Activated CD8-positive, alpha-beta memory T cell treated with anti-CD3 and anti-CD28 coated beads for 4 hours (primary cell): ENCODE measurements around the gene ARL4D.
"Not testable (repeated sequence)": the region's sequence is repeated elsewhere in the genome, so short reads cannot be mapped to it uniquely, and the experiment has no call there.

Experiments used
- DNase-seq, 2 donors: peaks; one replicate each; pipeline ENCODE4 v3.0.0-alpha.2; 2020; ENCODE audit warnings: low read depth in 2 of 2

The ARL4D gene

GRCh38 chr17:43395165-43395564, 3.6 kb upstream of the ARL4D start:
- DNase-seq: no peak

- no peak for DNase-seq
Measured at GRCh38 chr17:43396491-43397060, 2.2 kb upstream of the ARL4D start.

DNA sequence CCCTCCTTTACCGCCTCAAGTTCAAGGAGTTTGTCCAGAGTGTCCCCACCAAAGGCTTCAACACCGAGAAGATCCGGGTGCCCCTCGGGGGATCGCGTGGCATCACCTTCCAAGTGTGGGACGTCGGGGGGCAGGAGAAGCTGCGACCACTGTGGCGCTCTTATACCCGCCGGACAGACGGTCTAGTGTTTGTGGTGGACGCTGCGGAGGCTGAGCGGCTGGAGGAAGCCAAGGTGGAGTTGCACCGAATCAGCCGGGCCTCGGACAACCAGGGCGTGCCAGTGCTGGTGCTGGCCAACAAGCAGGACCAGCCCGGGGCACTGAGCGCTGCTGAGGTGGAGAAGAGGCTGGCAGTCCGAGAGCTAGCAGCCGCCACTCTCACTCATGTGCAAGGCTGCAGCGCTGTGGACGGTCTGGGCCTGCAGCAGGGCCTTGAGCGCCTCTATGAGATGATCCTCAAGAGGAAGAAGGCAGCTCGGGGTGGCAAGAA, 1.1 kb downstream of the ARL4D start:
- DNase-seq: no peak

DNA sequence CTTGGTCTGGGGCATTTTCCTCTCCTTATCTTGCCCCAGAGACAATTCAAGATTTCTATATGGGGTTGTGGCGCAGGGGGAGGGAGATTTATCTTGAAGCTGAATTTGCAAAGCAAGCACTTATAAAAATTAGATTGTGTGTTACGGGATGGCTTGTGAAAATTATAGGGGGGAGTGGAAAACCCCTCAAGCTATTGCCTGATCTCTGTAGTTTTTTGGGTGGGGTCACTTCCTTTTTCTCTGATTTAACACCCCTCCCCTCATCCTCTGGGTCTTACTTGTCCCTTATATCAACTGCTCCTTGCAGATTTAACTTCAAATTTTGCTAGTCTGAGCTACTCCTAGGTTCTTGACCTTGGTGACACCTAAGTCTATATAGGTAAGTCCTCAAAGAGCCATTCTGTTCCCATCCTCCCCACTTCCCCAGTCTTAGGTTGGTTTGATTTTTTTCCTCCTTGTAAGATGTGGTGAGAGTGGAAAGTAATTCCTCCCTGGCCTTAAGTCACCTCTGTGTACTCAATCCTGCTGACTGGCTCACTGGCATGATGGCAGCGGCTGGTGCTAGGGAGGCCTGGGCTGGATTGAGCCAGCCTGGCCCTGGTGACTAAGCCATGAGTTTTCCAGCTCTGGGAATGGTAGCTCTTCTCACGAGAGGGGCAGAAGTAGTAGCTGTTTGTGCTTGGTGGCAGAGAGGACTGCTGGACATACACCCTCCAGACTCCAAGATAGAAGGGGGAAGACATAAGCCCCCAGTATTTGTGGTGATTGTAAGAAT, 2.3 kb downstream of the ARL4D start:
- DNase-seq: no peak

DNA sequence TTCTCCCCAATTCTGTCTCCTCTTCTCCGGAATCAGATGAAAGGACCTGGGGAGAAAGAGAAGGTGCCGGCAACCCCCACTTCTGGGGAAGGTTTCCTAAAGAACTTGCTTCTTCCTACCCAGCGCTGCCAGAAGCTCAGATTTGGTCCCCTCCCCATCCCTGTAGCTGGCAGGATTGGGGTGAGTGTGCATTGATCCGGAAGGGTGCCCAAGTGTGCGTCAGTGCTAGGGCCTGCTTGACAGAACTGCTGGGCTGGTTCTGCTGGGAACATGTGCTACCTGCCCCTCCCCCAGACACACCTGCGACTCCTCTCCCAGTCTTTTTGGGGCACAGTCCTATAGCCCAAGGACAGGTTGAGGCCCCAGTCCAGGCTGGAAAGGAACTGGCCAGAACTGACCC, 3.3 kb downstream of the ARL4D start:
- DNase-seq: no peak

DNA sequence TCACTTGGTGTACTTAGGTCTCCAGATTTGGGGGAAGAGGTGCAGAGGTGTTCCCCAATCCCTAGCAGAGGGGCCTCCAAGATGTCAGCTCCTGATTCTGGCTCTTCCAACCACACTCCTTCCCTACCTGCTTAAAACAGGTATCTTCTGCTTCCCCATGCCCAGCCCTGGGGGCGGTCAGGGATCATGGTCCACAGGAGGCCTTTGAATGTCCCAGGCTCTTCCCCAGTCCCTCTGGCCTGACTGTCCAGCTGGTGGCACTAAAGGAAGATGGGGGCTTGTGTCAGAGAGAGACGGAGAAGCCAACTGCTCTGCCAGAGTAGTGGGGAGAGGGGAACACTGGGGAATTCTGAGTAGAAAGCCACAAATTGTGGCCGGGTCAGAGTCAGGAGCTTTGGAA, 3.8 kb downstream of the ARL4D start:
- DNase-seq: no peak

DNA sequence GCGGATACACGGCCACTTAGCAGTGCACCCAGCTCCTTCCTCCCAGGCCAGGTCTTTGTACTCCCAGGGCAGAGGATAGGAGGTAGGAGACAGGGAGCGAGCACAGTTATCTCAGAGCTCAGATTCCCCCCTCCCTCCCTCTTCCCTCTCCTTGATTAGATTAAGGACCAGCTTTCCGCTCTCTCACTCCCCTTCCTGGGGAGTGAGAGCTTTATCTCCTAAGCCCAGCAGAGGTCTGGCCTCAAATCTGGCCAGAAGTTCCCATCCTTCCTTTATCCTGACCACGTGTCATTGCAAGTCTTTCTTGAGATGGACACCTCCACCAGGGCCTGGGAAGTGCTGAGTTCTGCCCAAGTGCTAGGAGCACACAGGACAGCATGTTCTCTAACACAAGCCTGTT, 5.1 kb downstream of the ARL4D start:
- no peak for DNase-seq

DNA sequence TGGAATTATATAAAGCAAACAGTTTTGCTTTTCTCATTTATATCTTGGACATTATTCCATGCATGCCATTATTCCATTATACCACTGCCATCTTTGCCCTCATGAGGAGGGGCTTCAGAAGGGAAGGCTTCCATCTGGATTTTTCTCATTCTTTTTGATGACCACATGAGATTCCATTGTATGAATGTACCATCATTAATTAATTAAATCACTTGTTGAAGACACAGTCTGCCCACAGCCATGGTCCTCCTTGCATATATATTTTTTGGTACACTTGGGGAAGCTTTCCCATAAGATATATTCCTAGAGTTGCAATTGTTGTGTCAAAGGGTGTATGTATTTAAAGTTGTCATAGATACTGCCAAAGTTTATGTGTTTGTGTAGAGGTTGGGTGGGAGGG, 7.1 kb downstream of the ARL4D start:
- no peak for DNase-seq

- DNase-seq: no peak
Measured at GRCh38 chr17:43406676-43407645, 8.2 kb downstream of the ARL4D start.

GRCh38 chr17:43409131-43409530, 10.3 kb downstream of the ARL4D start:
- no peak for DNase-seq

DNA sequence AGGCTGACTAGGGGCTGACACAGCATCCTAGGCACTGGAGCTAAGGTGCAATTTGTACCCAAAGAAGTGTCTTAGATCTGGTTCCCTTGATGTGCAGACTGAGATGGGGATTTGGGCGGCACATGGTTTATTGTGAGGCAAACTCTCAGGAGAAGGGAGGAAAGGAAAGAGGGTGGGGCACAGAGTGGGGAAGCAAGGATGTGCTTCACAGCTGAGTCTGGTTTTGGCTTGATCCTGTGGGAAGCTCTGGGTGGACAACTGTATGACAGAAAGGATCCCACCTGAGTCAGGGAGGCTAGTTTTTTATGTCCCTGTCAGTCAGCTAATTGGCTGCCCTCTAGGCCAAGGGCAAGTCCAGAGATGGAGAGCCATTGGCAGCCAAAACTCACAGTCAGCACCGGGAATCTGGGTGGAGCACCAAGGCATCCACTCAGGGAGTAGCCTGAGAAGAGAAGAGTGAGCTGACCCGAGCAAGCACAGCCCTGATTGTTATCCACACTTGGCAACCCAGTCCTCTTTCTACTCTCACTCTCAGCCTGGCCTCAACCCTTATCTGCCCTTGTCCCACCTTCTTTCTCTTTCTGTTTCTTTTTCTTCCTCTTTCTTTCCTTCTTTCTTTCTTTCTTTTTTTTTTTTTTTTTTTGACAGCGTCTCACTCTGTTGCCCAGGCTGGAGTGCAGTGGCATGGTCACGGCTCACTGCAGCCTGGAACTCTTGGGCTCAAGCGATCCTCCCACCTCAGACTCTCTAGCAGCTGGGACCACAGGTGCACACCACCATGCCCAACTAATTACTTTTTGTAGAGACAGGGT, 12.0 kb downstream of the ARL4D start:
- DNase-seq: no peak

GRCh38 chr17:43411369-43411677, 12.5 kb downstream of the ARL4D start:
- no peak for DNase-seq

DNA sequence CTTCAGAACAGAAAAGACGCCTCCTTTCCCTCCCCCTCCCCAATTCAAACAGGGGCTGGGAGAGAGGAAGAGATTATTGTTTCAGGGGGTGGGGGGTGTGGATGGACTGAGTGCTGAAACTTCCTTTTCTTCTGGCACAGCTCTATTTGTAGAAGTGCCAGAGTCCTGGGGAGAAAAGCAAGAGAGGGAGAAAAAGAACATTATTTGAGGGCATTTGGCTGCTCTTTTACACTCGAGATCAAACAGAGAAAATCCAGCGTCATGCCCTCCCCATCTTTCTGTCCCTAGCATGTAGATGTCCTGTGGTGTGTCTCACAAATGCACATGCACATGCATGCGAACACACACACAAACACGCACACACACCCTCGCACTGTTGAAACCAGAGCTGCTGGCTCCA, 13.0 kb downstream of the ARL4D start:
- no peak for DNase-seq

- no peak for DNase-seq
Measured at GRCh38 chr17:43412166-43412565, 13.4 kb downstream of the ARL4D start.

- DNase-seq: no peak
Measured at GRCh38 chr17:43416998-43417890, 18.5 kb downstream of the ARL4D start.

DNA sequence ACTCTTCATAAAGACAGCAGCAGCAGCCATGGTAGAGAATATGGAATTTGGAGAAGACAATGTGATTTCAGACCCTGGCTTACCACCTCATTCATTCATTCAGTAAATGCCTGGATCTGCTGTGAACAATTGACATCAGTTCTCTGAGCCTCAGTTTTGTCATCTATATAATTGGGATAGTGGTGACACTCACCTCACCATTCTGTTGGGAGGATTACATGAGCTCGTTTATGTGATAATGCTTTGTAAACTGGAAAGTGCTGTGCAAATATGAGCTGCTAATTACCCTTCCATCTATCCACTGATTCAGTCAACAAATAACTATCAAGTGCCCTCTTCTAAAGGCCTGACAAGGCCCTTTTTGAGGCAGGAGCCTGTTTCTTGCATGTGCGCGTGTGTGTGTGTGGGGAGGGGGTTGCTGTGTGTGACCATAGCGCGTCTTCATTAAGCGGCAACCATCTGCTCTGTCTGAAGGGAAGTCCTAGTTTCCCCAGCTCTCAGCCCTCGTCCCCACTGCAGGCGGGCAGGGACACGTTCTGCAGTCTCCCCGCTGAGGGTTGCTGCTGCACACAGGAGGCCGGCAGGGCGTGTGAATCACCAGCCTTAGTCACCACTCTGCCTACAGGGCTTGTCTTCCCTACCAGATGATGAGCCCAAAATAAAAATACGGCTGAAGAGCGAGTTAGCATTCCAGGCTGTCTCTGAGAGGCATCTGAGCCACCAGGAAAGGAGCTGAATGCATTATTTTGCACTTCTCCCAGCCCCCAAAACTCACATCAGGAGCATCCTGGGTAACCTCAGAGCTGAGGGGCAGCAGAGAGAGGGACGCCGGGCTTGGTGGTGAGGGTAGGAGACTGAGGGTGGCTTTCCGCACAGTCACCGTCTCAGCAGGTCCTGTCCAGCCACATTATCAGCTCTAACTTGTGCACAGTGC, 19.9 kb downstream of the ARL4D start:
- no peak for DNase-seq

DNA sequence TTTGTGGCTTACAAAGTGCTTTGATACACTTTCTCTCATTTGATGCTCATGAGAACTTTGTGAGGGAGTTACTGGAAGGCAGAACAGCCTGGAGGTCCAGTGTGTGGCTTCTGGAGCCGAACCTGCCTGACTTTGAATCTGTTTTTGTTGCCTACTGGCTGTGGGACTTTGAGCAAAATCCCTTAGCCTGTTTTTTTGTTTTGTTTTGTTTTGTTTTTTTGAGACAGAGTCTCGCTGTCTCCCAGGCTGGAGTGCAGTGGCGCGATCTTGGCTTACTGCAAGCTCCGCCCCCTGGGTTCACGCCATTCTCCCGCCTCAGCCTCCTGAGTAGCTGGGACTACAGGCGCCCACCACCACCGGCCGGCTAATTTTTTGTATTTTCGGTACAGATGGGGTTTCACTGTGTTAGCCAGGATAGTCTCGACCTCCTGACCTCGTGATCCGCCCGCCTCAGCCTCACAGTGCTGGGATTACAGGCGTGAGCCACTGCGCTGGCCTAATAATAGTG, 20.6 kb downstream of the ARL4D start:
- DNase-seq: not testable (repeated sequence)

DNA sequence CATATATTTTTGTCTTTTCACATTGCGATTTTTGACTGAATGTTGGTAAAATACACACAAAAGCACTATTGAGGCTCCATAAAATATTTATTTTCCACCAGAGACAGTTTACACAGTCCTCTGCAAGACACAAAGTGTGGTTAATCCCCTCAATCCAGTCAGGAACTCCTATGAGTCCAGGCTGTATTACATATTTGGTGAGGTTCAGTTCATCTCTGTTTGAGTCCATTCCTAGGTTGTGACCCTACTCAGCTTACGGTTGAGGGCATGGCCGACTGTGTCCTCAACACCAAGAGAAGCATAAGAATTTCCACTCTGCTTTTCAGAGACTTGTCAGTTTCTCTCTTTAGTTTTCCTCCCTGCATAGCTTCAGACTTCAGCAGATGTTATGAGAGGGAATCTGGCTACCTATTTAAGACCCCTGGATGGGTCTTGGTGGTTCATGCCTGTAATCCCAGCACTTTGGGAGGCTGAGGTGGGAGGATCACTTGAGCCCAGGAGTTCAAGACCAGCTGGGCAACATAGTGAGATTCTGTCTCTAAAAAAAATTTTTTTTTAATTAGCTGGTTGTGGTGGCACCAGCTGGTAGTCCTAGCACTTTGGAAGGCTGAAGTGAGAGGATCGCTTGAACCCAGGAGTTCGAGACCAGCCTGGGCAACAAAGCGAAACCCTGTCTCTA, 25.1 kb downstream of the ARL4D start:
- no peak for DNase-seq
